HepG2 (cell line): ENCODE results near the gene MGAT4D. TPM values are rescaled to one million over a fixed set of nuclear protein-coding genes. Genes with fewer than 3 reads are reported as not detected.

ENCODE experiments used
- BHLHE40 ChIP-seq: IDR thresholded peaks from 2 replicates; pipeline ENCODE4 v1.6.1; 2011; ENCODE audit warnings: low read length, improper control_type of control experiment
- EEA1 ChIP-seq: sonication (generic); formaldehyde crosslinking; IDR thresholded peaks from 2 replicates; pipeline ENCODE4 v1.5.1; 2020; ENCODE audit warnings: mild to moderate bottlenecking, missing genetic modification reagents, borderline replicate concordance
- EP300 ChIP-seq, 3 experiments: sonication (generic) in 1 of 3; formaldehyde crosslinking in 1 of 3; IDR thresholded peaks; 2 replicates each; pipeline versions ENCODE4 v1.5.1 to v1.6.1; 2011 to 2020; ENCODE audit warnings: low read depth in 2 of 3, low read length in 2 of 3, borderline replicate concordance in 1 of 3, improper control_type of control experiment in 1 of 3, mild to moderate bottlenecking in 1 of 3, missing genetic modification reagents in 1 of 3, moderate library complexity in 1 of 3
- GATA4 ChIP-seq: sonication (generic); IDR thresholded peaks from 2 replicates; pipeline ENCODE4 v1.6.1; 2016; ENCODE audit warnings: antibody characterized with exemption, low read depth, borderline replicate concordance
- HOXA5 ChIP-seq: sonication (generic); formaldehyde crosslinking; IDR thresholded peaks from 2 replicates; pipeline ENCODE4 v1.4.0; 2020; ENCODE audit warnings: missing genetic modification reagents
- HOXD1 ChIP-seq: sonication (generic); formaldehyde crosslinking; IDR thresholded peaks from 2 replicates; pipeline ENCODE4 v1.5.0; 2020; ENCODE audit warnings: missing genetic modification reagents
- KLF12 ChIP-seq: sonication (generic); formaldehyde crosslinking; IDR thresholded peaks from 2 replicates; pipeline ENCODE4 v1.4.0; 2020; ENCODE audit warnings: missing genetic modification reagents, borderline replicate concordance
- MBNL3 ChIP-seq: fragments of 250-450 bp; sonication (Bioruptor Pico); conservative IDR thresholded peaks from 2 replicates; pipeline ENCODE4 v1.8.0; 2022; ENCODE audit warnings: mild to moderate bottlenecking, inconsistent platforms
- MED1 ChIP-seq: sonication (generic); formaldehyde crosslinking; IDR thresholded peaks from 2 replicates; pipeline ENCODE4 v1.4.0; 2020; ENCODE audit warnings: missing genetic modification reagents
- MYC ChIP-seq: sonication (generic); formaldehyde crosslinking; IDR thresholded peaks from 2 replicates; pipeline ENCODE4 v1.9.0; 2021; ENCODE audit warnings: missing genetic modification reagents, borderline replicate concordance
- NAIF1 ChIP-seq: sonication (generic); formaldehyde crosslinking; IDR thresholded peaks from 2 replicates; pipeline ENCODE4 v1.5.0; 2020; ENCODE audit warnings: mild to moderate bottlenecking, missing genetic modification reagents, borderline replicate concordance
- NFE2L2 ChIP-seq: fragments of 150-350 bp; IDR thresholded peaks from 2 replicates; pipeline ENCODE4 v1.6.1; 2014; ENCODE audit warnings: low read length
- PHF5A ChIP-seq: IDR thresholded peaks from one replicate; pipeline ENCODE4 v1.6.1; 2018; ENCODE audit warnings: low read depth, missing genetic modification reagents; ENCODE audit not compliant: unreplicated experiment
- RARG ChIP-seq: sonication (generic); formaldehyde crosslinking; IDR thresholded peaks from 2 replicates; pipeline ENCODE4 v1.4.0; 2020; ENCODE audit warnings: low read depth, mild to moderate bottlenecking, missing genetic modification reagents
- SIN3A ChIP-seq: IDR thresholded peaks from 2 replicates; pipeline ENCODE4 v1.6.1; 2011; ENCODE audit warnings: low read depth, mild to moderate bottlenecking, control low read depth, low read length, borderline replicate concordance
- SIN3B ChIP-seq: fragments of 150-350 bp; IDR thresholded peaks from 2 replicates; pipeline ENCODE4 v1.6.1; 2014; ENCODE audit warnings: low read length
- SMARCC2 ChIP-seq: fragments of 450-650 bp; IDR thresholded peaks from 2 replicates; pipeline ENCODE4 v1.6.1; 2017; ENCODE audit warnings: antibody characterized with exemption, mild to moderate bottlenecking
- SOX6 ChIP-seq, 2 experiments: fragments of 450-650 bp in 1 of 2; sonication (generic) in 1 of 2; formaldehyde crosslinking in 1 of 2; IDR thresholded peaks; 2 replicates each; pipeline versions ENCODE4 v1.4.0 to v1.6.1; 2017 to 2020; ENCODE audit warnings: antibody characterized with exemption in 1 of 2, mild to moderate bottlenecking in 1 of 2, missing genetic modification reagents in 1 of 2
- THYN1 ChIP-seq: sonication (generic); formaldehyde crosslinking; IDR thresholded peaks from 2 replicates; pipeline ENCODE4 v1.8.1; 2023; ENCODE audit warnings: low read depth, mild to moderate bottlenecking, moderate library complexity, missing genetic modification reagents, borderline replicate concordance
- ZBTB42 ChIP-seq: sonication (generic); formaldehyde crosslinking; IDR thresholded peaks from 2 replicates; pipeline ENCODE4 v1.5.0; 2020; ENCODE audit warnings: mild to moderate bottlenecking, missing genetic modification reagents
- ZNF33A ChIP-seq: sonication (generic); formaldehyde crosslinking; IDR thresholded peaks from 2 replicates; pipeline ENCODE4 v1.5.1; 2020; ENCODE audit warnings: missing genetic modification reagents, mild to moderate bottlenecking, moderate library complexity, borderline replicate concordance
- ZNF44 ChIP-seq: sonication (generic); formaldehyde crosslinking; IDR thresholded peaks from 2 replicates; pipeline ENCODE4 v1.5.1; 2020; ENCODE audit warnings: mild to moderate bottlenecking, missing genetic modification reagents
- ZNF557 ChIP-seq: sonication (generic); formaldehyde crosslinking; IDR thresholded peaks from 2 replicates; pipeline ENCODE4 v1.4.0; 2020; ENCODE audit warnings: missing genetic modification reagents
- ZNF614 ChIP-seq: IDR thresholded peaks from 2 replicates; pipeline ENCODE4 v1.6.1; 2018; ENCODE audit warnings: missing biosample characterization, missing genetic modification reagents, inconsistent platforms, borderline replicate concordance
- ZNF816 ChIP-seq: sonication (generic); formaldehyde crosslinking; IDR thresholded peaks from 2 replicates; pipeline ENCODE4 v1.8.0; 2022; ENCODE audit warnings: missing genetic modification reagents, mild to moderate bottlenecking, borderline replicate concordance
- polyA plus RNA-seq, 8 experiments: library from polyadenylated mRNA; depleted of rRNA in 3 of 8; stranded (reverse) in 7 of 8; unstranded in 1 of 8; fragments of >200 nt; fragmentation: Illumina TruSeq in 4 of 8; extraction: Trizol in 4 of 8; gene quantifications; 2 replicates each; pipeline versions ENCODE4 v1.2.1 to v1.2.3, GENCODE V29; 2011 to 2016; ENCODE audit warnings: low read depth in 4 of 8, missing spikeins in 1 of 8, mixed read lengths in 1 of 8; ENCODE audit not compliant: insufficient read depth in 1 of 8
- total RNA-seq, 5 experiments: library from RNA; depleted of rRNA; stranded (reverse); fragments of >200 nt; fragmentation: Illumina TruSeq; extraction: Trizol; gene quantifications; 2 replicates each; pipeline ENCODE4 v1.2.3, GENCODE V29; 2016; ENCODE audit warnings: low read depth in 1 of 5
- TF ChIP-seq, protein P1 (sequence below): sonication (generic); formaldehyde crosslinking; IDR thresholded peaks from 2 replicates; pipeline ENCODE4 v1.4.0; 2020; ENCODE audit warnings: missing genetic modification reagents
- TF ChIP-seq, protein P2 (sequence below): sonication (generic); formaldehyde crosslinking; IDR thresholded peaks from 2 replicates; pipeline ENCODE4 v1.4.0; 2020; ENCODE audit warnings: missing genetic modification reagents

MGAT4D gene
- total and polyA plus RNA-seq, 2 of the 13 experiments (the other 11 are each of a cell fraction or from before 2014, with no cell fraction given) = not detected

DNA sequence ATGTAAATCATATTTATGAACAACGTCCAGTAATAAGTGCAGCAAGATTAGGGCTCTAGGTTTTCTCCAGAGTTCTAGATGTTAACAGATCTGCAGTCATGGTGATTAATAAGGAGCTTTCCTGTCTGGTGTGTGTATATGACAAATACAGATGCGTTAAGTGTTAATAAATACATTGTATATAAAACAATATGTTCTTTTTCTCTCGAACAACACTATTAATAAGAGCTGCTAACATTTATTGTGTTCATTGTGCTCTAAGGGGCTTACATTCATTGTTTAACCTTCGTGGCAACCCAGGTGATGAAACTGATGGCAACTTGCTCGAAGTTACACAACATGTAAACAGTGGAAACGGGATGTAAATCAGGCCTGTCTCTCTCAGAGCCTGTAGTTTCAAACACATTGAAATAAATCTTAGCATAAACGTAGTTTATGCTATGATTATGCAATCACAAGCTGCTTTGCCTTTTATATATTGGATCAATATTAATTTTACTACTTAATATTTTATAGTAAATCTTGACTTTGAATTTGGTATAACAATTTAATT lies 70.1 kb downstream of the MGAT4D start (continued):
- TF ChIP-seq ZNF557 (CRISPR knock-in tag) (no peak), ZNF33A (no peak), THYN1 (CRISPR knock-in tag) (no peak), MED1 (CRISPR knock-in tag) (no peak), SIN3B (no peak), NAIF1 (CRISPR knock-in tag) (no peak), ZNF816 (CRISPR knock-in tag) (0 out of 2 replicates have a peak, but pooled peaks have one; percentile 12), EEA1 (no peak), RARG (no peak), GATA4 (no peak), PHF5A (CRISPR knock-in tag) (no peak), MBNL3 (CRISPR knock-in tag) (no peak), NFE2L2 (no peak), BHLHE40 (0 out of 2 replicates have a peak, but pooled peaks have one; percentile 6), HOXA5 (CRISPR knock-in tag) (no peak), KLF12 (no peak), ZBTB42 (CRISPR knock-in tag) (no peak), SMARCC2 (no peak), EP300 (IDR thresholded peaks at IDR 0.05; ENCODE audit: low read depth in 2 of 2, low read length in 2 of 2) (peak in 1 of 2 experiments; percentile 62; a peak in 1 of 4 replicates), EP300 (CRISPR knock-in tag; IDR thresholded peaks at IDR 0.05; ENCODE audit: borderline replicate concordance) (peak; percentile 41; the same call in 1 of the 2 replicates), HOXD1 (CRISPR knock-in tag) (peak; percentile 51; the same call in 1 of the 2 replicates), MYC (CRISPR knock-in tag) (no peak), ZNF614 (CRISPR knock-in tag) (no peak), SOX6 (IDR thresholded peaks at IDR 0.05) (no peak), SOX6 (CRISPR knock-in tag; IDR thresholded peaks at IDR 0.05) (peak; percentile 65), SIN3A (0 out of 2 replicates have a peak, but pooled peaks have one; percentile 2), ZNF44 (CRISPR knock-in tag) (0 out of 2 replicates have a peak, but pooled peaks have one; percentile 3)
- TF ChIP-seq, protein P1, sequence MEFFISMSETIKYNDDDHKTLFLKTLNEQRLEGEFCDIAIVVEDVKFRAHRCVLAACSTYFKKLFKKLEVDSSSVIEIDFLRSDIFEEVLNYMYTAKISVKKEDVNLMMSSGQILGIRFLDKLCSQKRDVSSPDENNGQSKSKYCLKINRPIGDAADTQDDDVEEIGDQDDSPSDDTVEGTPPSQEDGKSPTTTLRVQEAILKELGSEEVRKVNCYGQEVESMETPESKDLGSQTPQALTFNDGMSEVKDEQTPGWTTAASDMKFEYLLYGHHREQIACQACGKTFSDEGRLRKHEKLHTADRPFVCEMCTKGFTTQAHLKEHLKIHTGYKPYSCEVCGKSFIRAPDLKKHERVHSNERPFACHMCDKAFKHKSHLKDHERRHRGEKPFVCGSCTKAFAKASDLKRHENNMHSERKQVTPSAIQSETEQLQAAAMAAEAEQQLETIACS = no peak
- TF ChIP-seq, protein P2, sequence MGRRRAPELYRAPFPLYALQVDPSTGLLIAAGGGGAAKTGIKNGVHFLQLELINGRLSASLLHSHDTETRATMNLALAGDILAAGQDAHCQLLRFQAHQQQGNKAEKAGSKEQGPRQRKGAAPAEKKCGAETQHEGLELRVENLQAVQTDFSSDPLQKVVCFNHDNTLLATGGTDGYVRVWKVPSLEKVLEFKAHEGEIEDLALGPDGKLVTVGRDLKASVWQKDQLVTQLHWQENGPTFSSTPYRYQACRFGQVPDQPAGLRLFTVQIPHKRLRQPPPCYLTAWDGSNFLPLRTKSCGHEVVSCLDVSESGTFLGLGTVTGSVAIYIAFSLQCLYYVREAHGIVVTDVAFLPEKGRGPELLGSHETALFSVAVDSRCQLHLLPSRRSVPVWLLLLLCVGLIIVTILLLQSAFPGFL (CRISPR knock-in tag) = no peak
